ENCODE data around the gene SFTPB. TPM values are rescaled to one million over a fixed set of nuclear protein-coding genes. Genes with fewer than 3 reads are reported as not detected.

SFTPB gene
- total RNA-seq, 1 experiment from 2014 or later: not detected

DNA sequence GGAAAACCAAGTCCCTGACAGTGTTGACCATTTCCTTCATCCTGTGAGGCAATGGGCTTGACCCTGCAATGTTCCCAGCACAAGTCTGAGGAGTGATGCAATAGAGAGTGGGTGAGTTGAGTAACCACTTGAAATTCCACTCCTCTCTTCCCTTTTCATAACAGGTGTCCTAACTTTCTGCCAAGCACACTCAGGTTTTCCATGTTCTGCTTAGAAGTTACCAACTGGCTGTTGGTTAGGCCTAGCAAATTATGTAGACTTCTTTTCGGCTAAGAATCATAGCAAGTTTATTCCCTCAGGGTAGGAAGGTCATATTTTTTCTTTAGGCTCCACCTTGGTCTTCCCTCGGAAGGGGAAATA is 37.7 kb upstream of the SFTPB start:
- CTCF ChIA-PET: no interaction called here

DNA sequence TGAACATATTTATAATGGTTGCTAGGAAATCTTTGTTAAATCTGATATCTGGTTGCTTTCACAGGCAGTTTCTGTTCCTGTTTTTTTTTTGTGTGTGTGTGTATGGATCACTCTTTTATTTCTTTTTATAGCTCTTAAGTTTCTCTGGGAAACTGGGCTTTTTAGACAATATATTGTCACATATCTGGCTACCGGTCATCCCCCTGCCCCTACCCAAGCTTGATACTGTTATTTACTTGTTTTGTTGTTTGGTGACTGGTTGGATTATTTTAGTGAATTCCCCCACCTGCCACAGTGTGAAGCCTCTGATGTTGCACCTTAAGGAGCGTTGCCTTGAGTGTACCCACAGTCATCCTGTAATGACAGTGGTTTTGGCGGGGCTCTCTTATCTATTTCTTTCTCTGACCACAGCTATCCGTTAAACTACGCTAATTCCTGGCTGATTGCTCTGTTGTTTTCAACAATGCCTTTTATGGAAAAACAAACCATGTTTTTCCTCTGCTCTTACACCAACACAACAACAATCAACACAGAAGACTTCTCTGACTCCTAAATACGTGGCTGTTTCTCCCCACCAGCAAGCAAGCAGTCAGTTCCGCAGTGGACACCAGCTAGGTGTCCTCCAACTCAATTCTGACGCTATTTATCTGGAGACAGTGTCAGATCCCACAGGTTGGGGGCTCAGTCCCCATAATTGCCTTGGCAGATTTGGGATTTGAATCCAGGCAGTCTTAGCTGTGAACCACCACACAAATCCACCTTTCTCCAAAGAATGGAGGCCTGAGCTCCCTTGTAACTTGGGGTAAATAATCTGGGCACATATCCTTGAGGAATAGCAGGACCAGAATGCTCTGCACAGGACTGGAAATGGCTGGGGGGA is 37.0 kb upstream of the SFTPB start:
- POLR2A ChIA-PET (ENCODE audit: unreplicated experiment): interaction anchor here (0.6 kb wide), 1 partner anchor 267 kb away, joined by 3 read pairs; no protein-coding TSS in a partner anchor

More for the DNA sequence above, 37.7 kb upstream of the SFTPB start:
- no peaks in the 10 kb centered on the region for H3K36me3 ChIP-seq (ENCODE audit: low read depth)
- H2AFZ ChIP-seq: peak overlapping the region; percentile 42; the same call in 1 of the 2 replicates
- no peak for TF ChIP-seq EZH2 (IDR thresholded peaks at IDR 0.05; ENCODE audit: low read depth)
- TF ChIP-seq, protein P1, sequence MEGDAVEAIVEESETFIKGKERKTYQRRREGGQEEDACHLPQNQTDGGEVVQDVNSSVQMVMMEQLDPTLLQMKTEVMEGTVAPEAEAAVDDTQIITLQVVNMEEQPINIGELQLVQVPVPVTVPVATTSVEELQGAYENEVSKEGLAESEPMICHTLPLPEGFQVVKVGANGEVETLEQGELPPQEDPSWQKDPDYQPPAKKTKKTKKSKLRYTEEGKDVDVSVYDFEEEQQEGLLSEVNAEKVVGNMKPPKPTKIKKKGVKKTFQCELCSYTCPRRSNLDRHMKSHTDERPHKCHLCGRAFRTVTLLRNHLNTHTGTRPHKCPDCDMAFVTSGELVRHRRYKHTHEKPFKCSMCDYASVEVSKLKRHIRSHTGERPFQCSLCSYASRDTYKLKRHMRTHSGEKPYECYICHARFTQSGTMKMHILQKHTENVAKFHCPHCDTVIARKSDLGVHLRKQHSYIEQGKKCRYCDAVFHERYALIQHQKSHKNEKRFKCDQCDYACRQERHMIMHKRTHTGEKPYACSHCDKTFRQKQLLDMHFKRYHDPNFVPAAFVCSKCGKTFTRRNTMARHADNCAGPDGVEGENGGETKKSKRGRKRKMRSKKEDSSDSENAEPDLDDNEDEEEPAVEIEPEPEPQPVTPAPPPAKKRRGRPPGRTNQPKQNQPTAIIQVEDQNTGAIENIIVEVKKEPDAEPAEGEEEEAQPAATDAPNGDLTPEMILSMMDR (conservative IDR thresholded peaks at IDR 0.05): no peak
- peak overlapping the region; percentile 95 for H3K27ac ChIP-seq
- H3K4me1 ChIP-seq (replicated peaks; ENCODE audit: insufficient read depth): peaks cover 54% of the 10 kb centered on the region
- H3K79me2 ChIP-seq (ENCODE audit: low read depth): no peaks in the 10 kb centered on the region
- peaks cover 31% of the 10 kb centered on the region for H3F3A ChIP-seq (ENCODE audit: insufficient read depth, low read depth)
- H3K9me2 ChIP-seq (ENCODE audit: insufficient read depth): no peaks in the 10 kb centered on the region
- peak; percentile 45 to 89 for DNase-seq
- H3K27me3 ChIP-seq (ENCODE audit: insufficient read depth, low read depth): no peaks in the 10 kb centered on the region
- POLR2A ChIA-PET (ENCODE audit: unreplicated experiment): no interaction called here
- no TSS peak for BruUV-seq (replicated peaks)
- H3K4me3 ChIP-seq: 0 out of 2 replicates have a peak overlapping the region, but pooled peaks have one; percentile 17
- H3K9me3 ChIP-seq (ENCODE audit: insufficient read depth, low read depth): no peaks in the 10 kb centered on the region
- peak overlapping the region; percentile 64 for H3K4me2 ChIP-seq
- H4K20me1 ChIP-seq (ENCODE audit: insufficient read depth): no peaks in the 10 kb centered on the region
- intact Hi-C loops (cut with micrococcal nuclease; ENCODE audit: unreplicated experiment): loop anchor here (2.0 to 5.0 kb wide), 2 partner anchors 69 to 293 kb away; partner anchors contain the start of gene CAPG

DNA sequence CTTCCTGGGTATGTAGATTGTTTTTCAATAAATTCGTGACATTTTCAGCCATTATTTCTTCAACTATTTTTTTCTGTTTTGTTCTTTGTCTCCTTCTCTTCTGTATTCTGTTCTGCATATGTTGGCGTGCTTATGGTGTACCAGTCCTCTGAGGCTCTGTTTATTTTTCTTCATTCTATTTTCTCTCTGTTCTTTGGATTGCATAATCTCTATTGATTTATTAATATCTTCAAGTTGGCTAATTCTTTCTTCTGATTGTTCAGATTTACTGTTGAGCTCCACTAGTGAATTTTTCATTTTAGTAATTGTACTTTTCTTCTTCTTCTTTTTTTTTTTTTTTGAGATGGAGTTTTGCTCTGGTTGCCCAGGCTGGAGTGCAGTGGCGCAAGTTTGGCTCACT is 36.0 kb upstream of the SFTPB start:
- intact Hi-C loops (cut with micrococcal nuclease; ENCODE audit: unreplicated experiment): no loop called here
- CTCF ChIA-PET: interaction anchor here (0.7 kb wide), 2 partner anchors 111 to 940 kb away, joined by 4 to 7 read pairs; no protein-coding TSS in a partner anchor
- H3F3A ChIP-seq (ENCODE audit: insufficient read depth, low read depth): peaks cover 31% of the 10 kb centered on the region

More for the DNA sequence above, 37.0 kb upstream of the SFTPB start:
- no TSS peak for BruUV-seq (replicated peaks)
- Histone ChIP-seq H3K9me3 (ENCODE audit: insufficient read depth, low read depth) (no peaks in the 10 kb centered on the region), H3K4me3 (no peak overlapping the region), H3K4me1 (replicated peaks; ENCODE audit: insufficient read depth) (peaks cover 54% of the 10 kb centered on the region), H2AFZ (peak overlapping the region; percentile 42; the same call in 1 of the 2 replicates), H3F3A (ENCODE audit: insufficient read depth, low read depth) (peaks cover 31% of the 10 kb centered on the region), H3K4me2 (peak overlapping the region; percentile 64), H3K9me2 (ENCODE audit: insufficient read depth) (no peaks in the 10 kb centered on the region), H3K36me3 (ENCODE audit: low read depth) (no peaks in the 10 kb centered on the region), H3K27me3 (ENCODE audit: insufficient read depth, low read depth) (no peaks in the 10 kb centered on the region), H4K20me1 (ENCODE audit: insufficient read depth) (no peaks in the 10 kb centered on the region), H3K27ac (peak overlapping the region; percentile 95), H3K79me2 (ENCODE audit: low read depth) (no peaks in the 10 kb centered on the region)
- no peak for TF ChIP-seq EZH2 (IDR thresholded peaks at IDR 0.05; ENCODE audit: low read depth)
- DNase-seq: no peak
- CTCF ChIA-PET: no interaction called here
- intact Hi-C loops (cut with micrococcal nuclease; ENCODE audit: unreplicated experiment): loop anchor here (5.0 kb wide), 1 partner anchor 293 kb away; the partner anchor contains the start of gene CAPG

More for the DNA sequence above, 36.0 kb upstream of the SFTPB start:
- Histone ChIP-seq H3K4me3 (no peak overlapping the region), H4K20me1 (ENCODE audit: insufficient read depth) (no peaks in the 10 kb centered on the region), H3K79me2 (ENCODE audit: low read depth) (no peaks in the 10 kb centered on the region), H2AFZ (no peak overlapping the region), H3K27me3 (ENCODE audit: insufficient read depth, low read depth) (no peaks in the 10 kb centered on the region), H3K36me3 (ENCODE audit: low read depth) (no peaks in the 10 kb centered on the region), H3K27ac (no peak overlapping the region), H3K4me1 (replicated peaks; ENCODE audit: insufficient read depth) (peaks cover 54% of the 10 kb centered on the region), H3K9me3 (ENCODE audit: insufficient read depth, low read depth) (no peaks in the 10 kb centered on the region), H3K9me2 (ENCODE audit: insufficient read depth) (no peaks in the 10 kb centered on the region), H3K4me2 (no peak overlapping the region)
- POLR2A ChIA-PET (ENCODE audit: unreplicated experiment): no interaction called here
- BruUV-seq (replicated peaks): no TSS peak
- TF ChIP-seq, protein P1 (conservative IDR thresholded peaks at IDR 0.05): no peak
- TF ChIP-seq EZH2 (IDR thresholded peaks at IDR 0.05; ENCODE audit: low read depth): no peak
- DNase-seq: no peak

Data from PC-9 (cell line).